Prostate gland (tissue), 2 donors: Measurements from ENCODE around the gene AP3B1. TPM values are rescaled to one million over a fixed set of nuclear protein-coding genes. Genes with fewer than 3 reads are reported as not detected.

Source experiments
- DNase-seq: peaks from one replicate; pipeline ENCODE4 v3.0.0-alpha.2; 2019; ENCODE audit warnings: low spot score
- H3K27ac ChIP-seq, 2 donors: fragments of 200-600 bp; sonication (generic); 2 replicates each; pipeline ENCODE4 v1.5.1; 2017 to 2019
- H3K27me3 ChIP-seq: fragments of 200-600 bp; sonication (generic); replicated peaks from 2 replicates; pipeline ENCODE4 v1.5.1; 2019; ENCODE audit not compliant: insufficient read depth
- H3K36me3 ChIP-seq, 2 donors: fragments of 200-600 bp; sonication (generic); 1 replicate in 1 of 2; 2 replicates in 1 of 2; pipeline versions ENCODE4 v1.5.1 to v1.8.1; 2017 to 2019
- H3K4me1 ChIP-seq: fragments of 200-600 bp; sonication (generic); replicated peaks from 2 replicates; pipeline ENCODE4 v1.5.1; 2019
- H3K4me3 ChIP-seq, 2 donors: fragments of 200-600 bp; sonication (generic); 2 replicates each; pipeline ENCODE4 v1.5.1; 2017 to 2019
- H3K9me3 ChIP-seq: fragments of 200-600 bp; sonication (generic); 2 replicates; pipeline ENCODE4 v1.5.1; 2017
- CTCF ChIP-seq, 4 experiments: fragments of 200-600 bp in 2 of 4; fragments of 450-650 bp in 2 of 4; sonication (generic) in 2 of 4; IDR thresholded peaks; 1 replicate in 3 of 4; 2 replicates in 1 of 4; pipeline ENCODE4 v1.5.1; 2016 to 2019; ENCODE audit warnings: antibody characterized with exemption in 4 of 4, mild to moderate bottlenecking in 2 of 4, moderate library complexity in 2 of 4
- POLR2A ChIP-seq: fragments of 450-650 bp; IDR thresholded peaks from one replicate; pipeline ENCODE4 v1.6.1; 2016; ENCODE audit warnings: antibody characterized with exemption, mild to moderate bottlenecking
- POLR2AphosphoS5 ChIP-seq: sonication (generic); formaldehyde crosslinking; IDR thresholded peaks from one replicate; pipeline ENCODE4 v1.6.1; 2017; ENCODE audit warnings: antibody characterized with exemption
- WGBS: methylation state at CpG from one replicate; pipeline ENCODE4 v1.1.5; 2018; 5-methylcytosine and 5-hydroxymethylcytosine counted together
- intact Hi-C: fragments of 100-400 bp; cut with DNase I; formaldehyde crosslinking; loops from one replicate; pipeline ENCODE4 v1.14.2; 2022
- total RNA-seq, 2 donors: library from RNA; depleted of rRNA; stranded (reverse); fragments of >200 nt; gene quantifications; one replicate each; pipeline ENCODE4 v1.1.0, GENCODE V29; 2016

AP3B1 gene
- total RNA-seq, 2 donors from 2014 or later: 33.1 to 60.5 TPM

- intact Hi-C loops: no loop called here
- H3K36me3 ChIP-seq: no peaks in the 10 kb centered on the region
Observed at GRCh38 chr5:78002690-78003089, 291.8 kb downstream of the AP3B1 start.

DNA sequence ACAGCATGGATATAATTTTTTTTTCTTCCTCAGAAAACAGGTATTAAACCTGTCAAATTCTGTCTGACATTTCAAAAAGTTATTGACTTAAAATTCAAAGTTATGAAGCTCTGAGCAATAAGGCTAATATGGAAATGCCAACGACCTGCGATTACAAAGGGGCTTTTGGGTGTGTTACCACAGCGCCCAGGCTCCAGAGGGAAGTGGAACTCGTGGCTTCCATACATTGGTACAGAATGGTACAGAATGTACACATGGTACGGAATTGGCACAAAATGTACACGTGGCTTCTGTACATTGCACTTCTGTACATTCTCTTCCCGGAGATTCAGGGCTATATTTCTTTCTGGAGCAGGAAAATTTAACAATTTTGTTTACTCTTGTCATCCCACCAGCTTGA, 293.3 kb downstream of the AP3B1 start:
- Histone ChIP-seq H3K27me3 (no peaks in the 10 kb centered on the region), H3K9me3 (no peaks in the 10 kb centered on the region), H3K36me3 (no peaks in the 10 kb centered on the region), H3K4me3 (no peak overlapping the region), H3K4me1 (no peaks in the 10 kb centered on the region), H3K27ac (no peak overlapping the region)
- no peak for DNase-seq
- intact Hi-C loops: no loop called here
- TF ChIP-seq POLR2AphosphoS5 (no peak), CTCF (IDR thresholded peaks at IDR 0.05) (no peak), POLR2A (no peak)
- WGBS: 94% methylated on average over 7 of the region's 7 CpGs

More at GRCh38 chr5:78002690-78003089, 291.8 kb downstream of the AP3B1 start:
- WGBS: 91% methylated on average over 1 of the region's 1 CpG
- Histone ChIP-seq H3K9me3 (no peaks in the 10 kb centered on the region), H3K4me1 (no peaks in the 10 kb centered on the region), H3K27me3 (no peaks in the 10 kb centered on the region), H3K27ac (no peak overlapping the region), H3K4me3 (no peak overlapping the region)
- no peak for TF ChIP-seq CTCF (IDR thresholded peaks at IDR 0.05)
- DNase-seq: no peak

GRCh38 chr5:78000191-78000590, 294.3 kb downstream of the AP3B1 start:
- DNase-seq: no peak
- no peaks in the 10 kb centered on the region for H3K36me3 ChIP-seq
- H3K4me3 ChIP-seq: no peak overlapping the region
- H3K4me1 ChIP-seq: no peaks in the 10 kb centered on the region
- no peaks in the 10 kb centered on the region for H3K9me3 ChIP-seq
- no peaks in the 10 kb centered on the region for H3K27me3 ChIP-seq
- TF ChIP-seq CTCF (IDR thresholded peaks at IDR 0.05): no peak
- no peak for TF ChIP-seq POLR2A
- 66% methylated on average over 6 of the region's 6 CpGs for WGBS
- intact Hi-C loops: no loop called here
- no peak overlapping the region for H3K27ac ChIP-seq

DNA sequence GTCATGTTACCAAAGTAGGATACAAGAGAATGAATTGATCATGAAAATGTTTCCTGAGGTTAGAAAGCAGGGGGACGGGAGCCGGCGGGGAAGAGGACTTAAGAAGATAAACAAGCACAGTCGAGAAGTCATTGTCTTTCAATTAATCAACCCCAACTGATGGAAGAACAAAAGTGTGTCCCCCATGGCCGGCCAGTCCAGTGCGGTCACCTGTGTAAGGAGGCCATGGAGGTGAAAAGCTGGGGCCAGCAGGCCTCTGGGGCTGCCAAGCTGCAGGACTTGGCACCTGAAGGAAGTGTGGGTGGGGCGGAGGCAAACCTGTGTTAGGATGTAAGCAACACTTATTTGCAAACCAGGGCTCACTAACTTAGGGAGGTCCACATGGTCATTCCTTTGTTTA, 295.1 kb downstream of the AP3B1 start:
- Histone ChIP-seq H3K27ac (no peak overlapping the region), H3K27me3 (no peaks in the 10 kb centered on the region), H3K36me3 (no peaks in the 10 kb centered on the region), H3K4me1 (no peaks in the 10 kb centered on the region), H3K4me3 (no peak overlapping the region), H3K9me3 (no peaks in the 10 kb centered on the region)
- TF ChIP-seq CTCF (IDR thresholded peaks at IDR 0.05): no peak
- no peak for TF ChIP-seq POLR2A
- no peak for TF ChIP-seq POLR2AphosphoS5
- DNase-seq: no peak
- intact Hi-C loops: no loop called here
- over 99% methylated on average over 7 of the region's 7 CpGs for WGBS

DNA sequence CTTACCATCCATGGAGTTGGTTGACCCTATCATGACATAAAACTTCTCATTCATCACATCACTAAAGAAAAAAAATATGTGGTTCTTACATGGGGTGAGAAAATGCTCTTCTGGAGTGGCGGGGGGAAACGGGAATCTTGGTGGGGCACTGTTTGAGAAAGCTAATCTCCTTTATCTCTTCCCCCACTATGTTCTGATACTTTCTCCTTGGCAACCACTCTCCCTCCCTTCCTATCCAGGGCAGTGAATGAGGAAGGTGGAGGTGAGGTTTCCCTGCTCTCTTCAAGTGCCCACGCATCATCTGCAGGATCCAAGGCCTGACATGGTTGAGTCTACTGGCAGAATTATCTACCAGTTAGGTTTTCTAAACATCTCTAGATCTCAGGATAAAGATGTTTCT, 297.6 kb downstream of the AP3B1 start:
- no peaks in the 10 kb centered on the region for H3K27me3 ChIP-seq
- H3K27ac ChIP-seq: no peak overlapping the region
- H3K36me3 ChIP-seq: no peaks in the 10 kb centered on the region
- no peak for DNase-seq
- TF ChIP-seq CTCF (IDR thresholded peaks at IDR 0.05): no peak
- TF ChIP-seq POLR2AphosphoS5: no peak
- TF ChIP-seq POLR2A: no peak
- intact Hi-C loops: no loop called here
- no peaks in the 10 kb centered on the region for H3K4me1 ChIP-seq
- no peaks in the 10 kb centered on the region for H3K9me3 ChIP-seq
- 98% methylated on average over 3 of the region's 3 CpGs for WGBS
- H3K4me3 ChIP-seq: no peak overlapping the region
